ENCODE data around the gene LITAF.

LITAF gene

GRCh38 chr16:11556214-11556819 lies 30.4 kb downstream of the LITAF start:
- Histone ChIP-seq H3K27ac (ENCODE audit: low read length) (no peak overlapping the region), H3K36me3 (ENCODE audit: control insufficient read depth, low read depth, low read length) (peaks cover 43% of the 10 kb centered on the region), H3K4me3 (ENCODE audit: low read length) (no peak overlapping the region)

DNA sequence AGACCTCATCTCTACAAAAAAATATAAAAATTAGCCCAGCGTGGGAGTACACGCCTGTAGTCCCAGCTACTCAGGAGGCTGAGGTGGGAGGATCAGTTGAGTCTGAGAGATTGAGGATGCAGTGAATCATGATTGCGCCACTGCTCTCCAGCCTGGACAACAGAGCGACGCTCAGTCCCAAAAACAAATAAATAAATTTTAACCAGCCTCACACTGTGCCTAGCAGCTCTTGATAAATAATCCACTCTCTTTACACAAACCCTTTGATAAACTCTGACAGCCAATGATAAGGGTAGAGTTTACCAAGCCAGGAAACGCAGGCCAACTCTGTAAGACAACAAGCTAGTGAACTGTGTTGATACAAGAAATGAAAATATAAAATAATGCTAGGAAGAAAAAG lies 32.7 kb downstream of the LITAF start:
- H3K4me1 ChIP-seq (ENCODE audit: control insufficient read depth, low read depth, low read length) = no peaks in the 10 kb centered on the region
- H3K27ac ChIP-seq (ENCODE audit: low read length) = no peak overlapping the region
- H3K4me3 ChIP-seq (ENCODE audit: low read length) = no peak overlapping the region
- H3K9ac ChIP-seq (ENCODE audit: low read length) = no peak overlapping the region
- H3K9me3 ChIP-seq (ENCODE audit: control insufficient read depth, low read depth, low read length) = no peaks in the 10 kb centered on the region
- no peaks in the 10 kb centered on the region for H3K27me3 ChIP-seq (ENCODE audit: control insufficient read depth, insufficient read depth, low read length)
- H3K36me3 ChIP-seq (ENCODE audit: control insufficient read depth, low read depth, low read length) = peaks cover 51% of the 10 kb centered on the region

More at GRCh38 chr16:11556214-11556819, 30.4 kb downstream of the LITAF start:
- no peaks in the 10 kb centered on the region for H3K9me3 ChIP-seq (ENCODE audit: control insufficient read depth, low read depth, low read length)
- H3K4me1 ChIP-seq (ENCODE audit: control insufficient read depth, low read depth, low read length) = peaks cover 9% of the 10 kb centered on the region
- no peak overlapping the region for H3K9ac ChIP-seq (ENCODE audit: low read length)
- no peaks in the 10 kb centered on the region for H3K27me3 ChIP-seq (ENCODE audit: control insufficient read depth, insufficient read depth, low read length)

- Histone ChIP-seq H3K4me1 (ENCODE audit: control insufficient read depth, low read depth, low read length) (no peaks in the 10 kb centered on the region), H3K4me3 (ENCODE audit: low read length) (no peak overlapping the region), H3K36me3 (ENCODE audit: control insufficient read depth, low read depth, low read length) (peaks cover 54% of the 10 kb centered on the region), H3K27ac (ENCODE audit: low read length) (no peak overlapping the region), H3K9me3 (ENCODE audit: control insufficient read depth, low read depth, low read length) (no peaks in the 10 kb centered on the region), H3K27me3 (ENCODE audit: control insufficient read depth, insufficient read depth, low read length) (no peaks in the 10 kb centered on the region), H3K9ac (ENCODE audit: low read length) (no peak overlapping the region)
Observed at GRCh38 chr16:11553371-11553770, 33.3 kb downstream of the LITAF start.

DNA sequence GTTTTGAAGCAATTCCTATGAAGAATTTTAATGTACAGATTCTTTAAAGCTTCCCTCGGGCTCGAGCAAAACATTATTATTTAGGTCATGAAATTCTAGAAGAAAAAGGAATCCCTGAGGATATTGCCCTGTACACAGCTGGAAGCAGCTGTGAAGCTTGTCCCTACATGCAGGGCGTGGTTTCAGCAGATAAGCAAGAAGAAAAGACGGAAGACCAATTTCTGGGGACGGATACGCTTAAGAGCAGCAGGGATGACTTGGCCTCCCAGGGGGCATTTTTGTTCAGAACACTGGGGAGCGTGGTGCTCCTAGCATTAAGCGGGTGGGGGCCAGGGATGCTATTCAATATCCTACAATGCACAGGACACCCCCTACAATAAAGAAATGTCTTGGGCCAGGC lies 34.3 kb downstream of the LITAF start:
- peaks cover 62% of the 10 kb centered on the region for H3K36me3 ChIP-seq (ENCODE audit: control insufficient read depth, low read depth, low read length)
- no peaks in the 10 kb centered on the region for H3K9me3 ChIP-seq (ENCODE audit: control insufficient read depth, low read depth, low read length)
- no peak overlapping the region for H3K4me3 ChIP-seq (ENCODE audit: low read length)
- H3K9ac ChIP-seq (ENCODE audit: low read length) = no peak overlapping the region
- H3K27me3 ChIP-seq (ENCODE audit: control insufficient read depth, insufficient read depth, low read length) = no peaks in the 10 kb centered on the region
- H3K4me1 ChIP-seq (ENCODE audit: control insufficient read depth, low read depth, low read length) = no peaks in the 10 kb centered on the region
- no peak overlapping the region for H3K27ac ChIP-seq (ENCODE audit: low read length)

GRCh38 chr16:11551842-11552241 lies 34.9 kb downstream of the LITAF start:
- peaks cover 66% of the 10 kb centered on the region for H3K36me3 ChIP-seq (ENCODE audit: control insufficient read depth, low read depth, low read length)
- H3K4me3 ChIP-seq (ENCODE audit: low read length) = no peak overlapping the region
- H3K9me3 ChIP-seq (ENCODE audit: control insufficient read depth, low read depth, low read length) = no peaks in the 10 kb centered on the region
- H3K4me1 ChIP-seq (ENCODE audit: control insufficient read depth, low read depth, low read length) = no peaks in the 10 kb centered on the region
- no peak overlapping the region for H3K9ac ChIP-seq (ENCODE audit: low read length)
- no peak overlapping the region for H3K27ac ChIP-seq (ENCODE audit: low read length)
- H3K27me3 ChIP-seq (ENCODE audit: control insufficient read depth, insufficient read depth, low read length) = no peaks in the 10 kb centered on the region

DNA sequence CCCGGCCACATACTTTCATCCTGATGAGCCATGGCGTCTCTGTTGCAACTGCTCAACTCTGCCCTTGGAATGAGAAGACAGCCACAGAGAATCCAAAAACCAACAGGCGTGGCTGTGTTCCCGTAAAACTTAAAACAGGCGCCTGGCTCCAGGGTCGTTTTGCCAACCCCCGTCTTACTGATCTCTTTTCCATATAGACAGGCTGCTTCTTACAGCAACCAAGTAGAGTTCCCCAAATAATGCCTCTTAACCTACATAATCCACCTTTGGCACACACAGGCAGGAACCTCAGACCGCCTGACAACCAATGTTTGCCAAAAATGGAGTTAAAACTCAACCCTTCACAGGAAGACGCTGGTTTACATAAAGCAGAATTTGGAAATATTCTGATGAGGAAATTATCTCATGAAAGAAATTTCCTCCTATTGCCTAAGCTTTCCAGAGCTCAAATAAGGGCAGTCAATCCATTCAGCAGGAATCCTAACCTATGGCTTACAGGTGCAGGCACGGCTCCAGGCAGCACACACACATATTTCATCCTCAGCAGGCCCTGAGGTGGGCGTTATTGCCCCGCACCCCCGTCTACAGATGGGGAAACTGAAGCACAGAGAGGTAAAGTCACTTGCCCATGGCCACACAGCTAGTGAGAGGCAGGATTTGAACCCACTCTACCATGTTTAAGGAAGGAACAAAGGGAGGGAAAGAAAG lies 35.8 kb downstream of the LITAF start:
- no peaks in the 10 kb centered on the region for H3K9me3 ChIP-seq (ENCODE audit: control insufficient read depth, low read depth, low read length)
- no peak overlapping the region for H3K9ac ChIP-seq (ENCODE audit: low read length)
- H3K27me3 ChIP-seq (ENCODE audit: control insufficient read depth, insufficient read depth, low read length) = no peaks in the 10 kb centered on the region
- H3K36me3 ChIP-seq (ENCODE audit: control insufficient read depth, low read depth, low read length) = peaks cover 59% of the 10 kb centered on the region
- H3K27ac ChIP-seq (ENCODE audit: low read length) = no peak overlapping the region
- H3K4me3 ChIP-seq (ENCODE audit: low read length) = no peak overlapping the region
- no peaks in the 10 kb centered on the region for H3K4me1 ChIP-seq (ENCODE audit: control insufficient read depth, low read depth, low read length)

- Histone ChIP-seq H3K36me3 (ENCODE audit: control insufficient read depth, low read depth, low read length) (peaks cover 30% of the 10 kb centered on the region), H3K4me1 (ENCODE audit: control insufficient read depth, low read depth, low read length) (peaks cover 6% of the 10 kb centered on the region), H3K9me3 (ENCODE audit: control insufficient read depth, low read depth, low read length) (no peaks in the 10 kb centered on the region), H3K27ac (ENCODE audit: low read length) (no peak overlapping the region), H3K27me3 (ENCODE audit: control insufficient read depth, insufficient read depth, low read length) (no peaks in the 10 kb centered on the region), H3K9ac (ENCODE audit: low read length) (no peak overlapping the region), H3K4me3 (ENCODE audit: low read length) (no peak overlapping the region)
Observed at GRCh38 chr16:11547118-11547916, 39.4 kb downstream of the LITAF start.

DNA sequence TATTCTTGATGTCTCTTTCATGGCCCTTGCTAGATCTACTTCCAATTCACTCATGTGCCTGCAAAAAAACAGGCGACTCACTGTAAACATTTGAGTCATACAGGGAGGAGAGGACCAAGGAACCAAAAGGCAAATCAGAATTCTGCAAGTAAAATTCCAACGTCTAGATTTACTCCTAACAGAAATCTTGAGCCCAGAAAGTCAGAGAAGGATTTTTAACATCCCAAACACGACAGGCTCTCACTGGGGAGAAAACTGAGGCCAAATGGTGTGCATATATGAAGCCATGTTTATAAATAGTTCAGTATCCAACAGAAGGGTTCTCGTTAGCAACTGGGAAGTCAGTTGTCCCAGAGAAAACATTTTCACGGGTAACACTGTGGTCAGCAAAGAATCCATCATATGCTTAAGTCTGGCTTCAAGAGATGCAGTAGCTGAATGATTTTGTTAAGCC lies 40.1 kb downstream of the LITAF start:
- Histone ChIP-seq H3K27ac (ENCODE audit: low read length) (no peak overlapping the region), H3K9me3 (ENCODE audit: control insufficient read depth, low read depth, low read length) (no peaks in the 10 kb centered on the region), H3K4me1 (ENCODE audit: control insufficient read depth, low read depth, low read length) (peaks cover 6% of the 10 kb centered on the region), H3K27me3 (ENCODE audit: control insufficient read depth, insufficient read depth, low read length) (no peaks in the 10 kb centered on the region), H3K4me3 (ENCODE audit: low read length) (no peak overlapping the region), H3K36me3 (ENCODE audit: control insufficient read depth, low read depth, low read length) (peaks cover 26% of the 10 kb centered on the region), H3K9ac (ENCODE audit: low read length) (no peak overlapping the region)

DNA sequence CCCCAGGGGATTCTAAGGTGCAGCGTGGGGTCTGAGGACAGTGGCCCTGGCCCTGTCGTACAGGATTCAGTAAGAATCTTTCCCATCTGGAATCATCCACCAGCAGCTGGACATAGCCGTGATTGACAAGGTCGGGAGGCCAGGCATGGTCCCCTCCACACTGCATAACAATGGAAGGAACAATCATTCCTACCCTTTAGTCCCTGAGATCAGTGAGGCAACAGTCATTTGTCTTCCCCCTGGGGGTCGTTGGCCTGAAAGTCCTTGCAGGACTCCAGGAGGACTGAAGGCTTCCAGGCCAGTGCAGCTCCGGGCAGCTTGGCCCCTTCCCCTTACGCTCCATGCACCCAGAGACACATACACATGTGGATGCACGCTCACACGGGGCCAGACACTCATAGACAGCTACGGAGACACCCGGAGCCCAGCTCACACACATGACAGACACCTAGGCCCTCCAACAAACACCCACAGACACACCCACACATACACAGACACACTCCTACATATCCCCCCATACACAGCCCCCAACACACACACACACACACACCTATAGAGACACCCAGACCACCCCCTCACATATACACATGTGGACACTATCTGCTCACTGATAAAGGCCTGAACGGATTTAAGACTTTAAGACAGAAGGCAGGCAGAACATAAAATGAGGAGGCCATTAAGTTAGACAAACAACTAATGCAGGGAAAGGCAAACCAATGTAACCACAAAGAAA lies 42.9 kb downstream of the LITAF start:
- Histone ChIP-seq H3K4me1 (ENCODE audit: control insufficient read depth, low read depth, low read length) (peaks cover 6% of the 10 kb centered on the region), H3K9me3 (ENCODE audit: control insufficient read depth, low read depth, low read length) (no peaks in the 10 kb centered on the region), H3K27ac (ENCODE audit: low read length) (no peak overlapping the region), H3K36me3 (ENCODE audit: control insufficient read depth, low read depth, low read length) (peaks cover 14% of the 10 kb centered on the region), H3K4me3 (ENCODE audit: low read length) (no peak overlapping the region), H3K27me3 (ENCODE audit: control insufficient read depth, insufficient read depth, low read length) (no peaks in the 10 kb centered on the region), H3K9ac (ENCODE audit: low read length) (no peak overlapping the region)

- Histone ChIP-seq H3K9me3 (ENCODE audit: control insufficient read depth, low read depth, low read length) (no peaks in the 10 kb centered on the region), H3K27ac (ENCODE audit: low read length) (no peak overlapping the region), H3K36me3 (ENCODE audit: control insufficient read depth, low read depth, low read length) (peaks cover 2% of the 10 kb centered on the region), H3K9ac (ENCODE audit: low read length) (no peak overlapping the region), H3K4me3 (ENCODE audit: low read length) (no peak overlapping the region), H3K4me1 (ENCODE audit: control insufficient read depth, low read depth, low read length) (peaks cover 6% of the 10 kb centered on the region), H3K27me3 (ENCODE audit: control insufficient read depth, insufficient read depth, low read length) (no peaks in the 10 kb centered on the region)
Observed at GRCh38 chr16:11542069-11542744, 44.5 kb downstream of the LITAF start.

- H3K9ac ChIP-seq (ENCODE audit: low read length) = no peak overlapping the region
- H3K27me3 ChIP-seq (ENCODE audit: control insufficient read depth, insufficient read depth, low read length) = no peaks in the 10 kb centered on the region
- peaks cover 6% of the 10 kb centered on the region for H3K4me1 ChIP-seq (ENCODE audit: control insufficient read depth, low read depth, low read length)
- H3K27ac ChIP-seq (ENCODE audit: low read length) = no peak overlapping the region
- no peak overlapping the region for H3K4me3 ChIP-seq (ENCODE audit: low read length)
- no peaks in the 10 kb centered on the region for H3K36me3 ChIP-seq (ENCODE audit: control insufficient read depth, low read depth, low read length)
- no peaks in the 10 kb centered on the region for H3K9me3 ChIP-seq (ENCODE audit: control insufficient read depth, low read depth, low read length)
Observed at GRCh38 chr16:11539641-11540050, 47.1 kb downstream of the LITAF start.

Measured in iPS-18a (cell line).